NCI-H2227 (cell line): ENCODE measurements around the gene SLC46A3.
"Not testable (repeated sequence)": the region's sequence is repeated elsewhere in the genome, so short reads cannot be mapped to it uniquely, and the experiment has no call there.

Experiments
- DNase-seq: peaks from one replicate; lab custom pipeline; 2025; ENCODE audit not compliant: unreplicated experiment; lab: John Stamatoyannopoulos, UW

Gene SLC46A3, protein sequence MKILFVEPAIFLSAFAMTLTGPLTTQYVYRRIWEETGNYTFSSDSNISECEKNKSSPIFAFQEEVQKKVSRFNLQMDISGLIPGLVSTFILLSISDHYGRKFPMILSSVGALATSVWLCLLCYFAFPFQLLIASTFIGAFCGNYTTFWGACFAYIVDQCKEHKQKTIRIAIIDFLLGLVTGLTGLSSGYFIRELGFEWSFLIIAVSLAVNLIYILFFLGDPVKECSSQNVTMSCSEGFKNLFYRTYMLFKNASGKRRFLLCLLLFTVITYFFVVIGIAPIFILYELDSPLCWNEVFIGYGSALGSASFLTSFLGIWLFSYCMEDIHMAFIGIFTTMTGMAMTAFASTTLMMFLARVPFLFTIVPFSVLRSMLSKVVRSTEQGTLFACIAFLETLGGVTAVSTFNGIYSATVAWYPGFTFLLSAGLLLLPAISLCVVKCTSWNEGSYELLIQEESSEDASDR

DNA sequence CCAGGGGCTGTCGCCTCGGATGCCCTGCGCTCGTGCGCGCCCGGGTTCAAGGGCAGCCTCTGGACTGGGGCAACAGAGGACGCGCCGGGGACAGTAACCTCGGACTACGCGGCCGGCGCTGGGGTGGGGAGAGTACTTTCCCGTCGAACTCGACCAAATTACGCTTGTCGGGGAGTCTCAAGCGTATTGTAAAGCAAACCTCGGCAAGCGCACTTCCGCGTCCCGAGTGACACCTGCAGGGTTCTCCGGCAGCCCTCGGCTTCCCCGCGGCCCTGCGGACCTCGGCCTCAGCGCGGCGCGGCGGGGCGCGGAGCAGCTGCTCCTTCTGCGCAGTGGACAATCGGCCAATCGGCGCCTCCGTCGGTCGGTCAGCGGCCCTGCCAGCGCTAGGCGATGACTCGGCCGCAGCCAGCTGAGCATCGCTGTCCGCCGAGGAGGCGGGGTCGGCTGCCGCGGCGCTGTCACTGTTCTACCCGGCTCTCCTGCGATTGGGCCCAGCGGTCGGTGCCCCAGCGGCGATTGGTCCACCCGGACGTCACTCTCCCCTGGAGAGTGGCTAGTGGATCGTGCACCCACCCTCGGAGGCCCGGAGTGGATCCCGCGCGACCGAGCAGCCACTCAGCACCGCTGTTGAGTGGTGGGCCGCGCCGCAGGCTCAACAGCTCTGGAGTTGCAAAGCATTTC is at the start of gene SLC46A3:
SLC46A3 (minus strand) TSS at position 428 of the 684 bp plus-strand sequence. CDS start 972 bp downstream, outside the sequence.
- peak; percentile 88 for DNase-seq

DNA sequence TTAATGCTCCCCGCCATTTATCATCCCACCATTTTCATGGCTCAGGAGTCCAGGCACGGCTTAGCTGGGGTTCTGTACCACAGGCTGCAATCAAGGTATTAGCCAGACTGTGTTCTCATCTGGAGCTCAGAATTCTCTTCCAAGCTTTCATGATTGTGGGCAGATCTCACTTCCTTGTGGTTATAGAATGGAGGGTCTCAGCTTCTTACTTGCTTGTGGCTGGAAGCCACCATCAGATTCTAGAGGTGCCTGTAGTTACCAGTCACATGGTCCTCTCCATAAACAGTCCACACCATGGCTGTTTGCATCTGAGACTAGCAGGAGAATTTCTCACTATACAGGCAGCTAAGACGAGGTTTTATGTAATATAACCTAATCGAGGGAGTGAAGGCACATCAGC is 45.1 kb upstream of the SLC46A3 start:
- no peak for DNase-seq

DNA sequence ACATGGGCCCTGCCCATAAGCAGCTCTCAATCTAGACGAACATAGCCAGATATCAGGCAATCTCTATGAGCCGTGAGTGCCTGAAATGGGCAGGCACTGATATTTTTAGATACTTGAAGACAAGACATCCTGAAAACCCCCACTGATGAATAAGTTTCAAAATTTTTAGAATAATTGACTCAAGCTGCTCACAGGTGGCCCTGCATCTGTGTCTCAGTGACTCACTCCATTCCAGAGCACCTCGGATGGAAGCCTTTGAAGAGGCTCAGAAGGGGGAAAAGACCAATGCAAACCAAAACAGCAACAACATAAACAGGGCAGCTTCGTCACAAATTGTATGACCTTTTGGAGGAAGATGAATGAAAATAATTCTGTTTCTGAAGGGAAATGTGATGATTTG is 42.8 kb upstream of the SLC46A3 start:
- DNase-seq, result no peak

DNA sequence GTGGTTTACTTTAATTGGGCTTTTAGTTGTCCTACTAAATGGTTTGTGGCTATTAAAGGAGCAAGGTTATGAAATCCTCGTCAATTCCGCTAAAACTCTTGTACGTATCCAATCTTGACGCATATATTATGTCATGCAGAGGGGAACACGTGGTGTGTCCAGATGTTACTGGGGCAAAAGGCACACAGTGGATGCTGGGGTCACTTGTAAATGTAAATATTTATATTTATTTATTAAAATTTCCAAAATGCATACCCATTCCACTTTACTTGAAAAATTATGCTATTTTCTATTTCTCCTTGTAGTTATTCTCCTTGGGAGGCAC is 36.7 kb upstream of the SLC46A3 start:
- DNase-seq, result no peak

DNA sequence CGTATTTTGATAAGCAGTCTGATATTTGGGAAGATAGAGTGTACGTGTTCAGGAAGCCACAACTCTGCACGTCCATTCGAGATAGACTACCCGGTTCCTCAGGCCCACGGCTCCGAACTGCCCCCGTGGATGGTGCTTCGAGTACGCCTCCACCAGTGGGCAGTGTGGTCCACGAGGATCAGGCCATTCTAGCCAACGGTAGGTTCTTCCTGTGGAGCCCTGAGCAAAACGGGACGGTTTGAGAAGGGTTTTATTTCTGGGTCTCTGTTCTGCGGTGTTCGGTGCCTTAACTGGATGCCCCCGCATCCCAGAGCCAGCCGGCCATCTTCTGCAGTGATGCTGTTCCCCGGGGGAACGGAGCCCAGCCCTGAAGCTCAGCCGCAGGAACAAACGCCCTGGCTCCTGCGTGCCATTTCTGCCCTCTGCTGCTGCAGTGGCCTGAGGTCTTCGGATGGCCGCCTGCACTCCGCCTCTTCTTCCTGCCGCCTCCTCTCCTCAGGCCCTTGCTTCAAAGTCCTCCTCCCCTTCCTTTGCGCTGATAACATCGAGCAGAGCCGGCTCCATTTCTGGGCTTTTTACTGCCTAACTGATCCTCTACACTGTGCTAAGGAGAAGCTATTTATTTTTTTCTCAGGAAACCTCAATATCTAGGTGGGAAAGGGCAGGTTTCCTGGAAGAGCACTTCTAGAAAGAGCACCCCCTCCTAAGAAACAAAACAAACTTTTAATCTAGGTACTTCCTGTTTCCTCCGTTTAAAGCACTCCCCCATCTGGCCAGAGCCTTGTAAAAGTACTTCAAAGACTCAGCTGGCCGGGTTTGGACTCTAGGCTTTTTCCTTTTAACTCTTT is 36.2 kb upstream of the SLC46A3 start:
- DNase-seq, result peak; percentile 9

DNA sequence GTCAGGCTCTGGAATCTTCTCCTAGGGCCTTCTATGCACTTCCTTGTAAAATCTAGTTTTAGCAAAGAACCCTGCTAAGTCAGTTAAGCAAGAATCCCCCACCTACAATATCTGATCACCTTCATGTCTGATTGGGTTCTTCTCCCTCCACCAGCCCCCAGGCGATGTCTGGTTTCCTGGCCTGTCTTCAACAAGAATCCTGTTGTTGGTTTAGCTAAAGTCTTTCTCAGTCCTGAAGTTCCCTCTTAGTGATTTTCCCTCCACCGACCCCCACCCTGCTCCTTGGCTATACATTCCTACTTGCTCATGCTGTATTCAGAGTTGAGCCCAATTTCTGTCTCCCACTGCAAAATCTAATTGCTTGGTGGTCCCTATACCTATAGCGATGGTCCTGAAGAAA is 35.2 kb upstream of the SLC46A3 start:
- DNase-seq, result no peak

DNA sequence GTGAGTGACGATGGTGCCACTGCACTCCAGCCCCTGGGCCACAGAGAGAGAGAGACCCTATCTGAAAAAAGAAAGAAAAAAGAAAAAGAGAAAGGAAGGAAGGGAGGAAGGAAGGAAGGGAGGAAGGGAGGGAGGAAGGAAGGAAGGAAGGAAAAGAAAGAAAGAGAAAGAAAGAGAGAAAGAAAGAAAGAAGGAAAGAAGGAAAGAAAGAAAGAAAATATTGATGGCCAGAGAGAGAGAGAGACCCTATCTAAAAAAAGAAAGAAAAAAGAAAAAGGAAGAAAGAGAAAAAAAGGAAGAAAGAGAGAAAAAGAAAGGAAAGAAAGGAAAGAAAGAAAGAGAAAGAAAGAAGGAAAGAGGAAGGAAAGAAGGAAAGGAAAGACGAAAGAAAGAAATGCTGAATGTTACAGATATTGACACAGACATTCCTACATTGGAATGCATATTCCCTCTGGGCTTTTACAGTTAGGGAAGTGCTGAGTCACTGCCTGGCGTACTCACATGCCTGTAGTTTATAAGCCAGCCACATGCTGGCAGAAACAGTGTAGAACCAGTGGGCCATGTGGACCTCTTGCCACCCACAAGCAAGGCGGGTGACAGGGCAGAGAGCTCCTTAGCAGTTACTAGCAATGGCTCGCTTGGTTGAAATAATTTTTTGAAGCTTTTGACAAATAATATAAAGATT is 34.6 kb upstream of the SLC46A3 start:
- DNase-seq, result no peak

DNA sequence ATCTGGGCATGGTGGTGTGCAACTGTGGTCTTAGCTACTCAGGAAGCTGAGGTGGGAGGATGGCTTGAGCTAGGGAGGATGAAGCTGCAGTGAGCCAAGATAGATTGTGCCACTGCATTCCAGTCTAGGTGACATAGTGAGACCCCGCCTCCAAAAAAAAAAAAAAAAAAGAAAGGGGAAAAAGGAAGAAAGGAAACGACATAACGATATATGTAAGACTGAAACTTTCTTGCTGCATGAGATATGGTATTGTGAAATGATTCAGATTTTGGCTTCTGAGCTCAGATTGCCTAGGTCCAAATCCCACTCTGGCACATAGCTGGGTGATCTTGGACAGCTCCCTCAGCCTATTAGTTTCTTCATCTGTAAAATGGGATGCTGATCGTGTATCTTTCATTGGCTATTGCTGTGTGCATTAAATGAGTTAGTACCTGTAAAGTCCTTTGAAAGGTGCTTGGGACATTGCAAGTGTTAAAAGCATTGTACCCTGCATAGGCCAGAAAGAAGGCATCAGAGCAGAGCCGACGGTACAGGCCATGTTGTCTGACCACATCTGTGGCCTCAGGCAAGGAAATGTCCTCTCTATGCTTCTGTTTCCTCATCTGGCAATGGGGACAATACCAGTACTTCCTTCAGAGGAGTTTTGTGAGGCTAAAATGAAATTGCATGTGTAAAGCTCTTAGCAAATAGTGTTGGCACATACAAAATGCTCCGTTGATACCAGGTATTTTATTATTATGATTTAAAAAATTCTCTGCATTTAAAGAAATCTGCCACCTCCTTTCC is 32.6 kb upstream of the SLC46A3 start:
- DNase-seq, result no peak

DNA sequence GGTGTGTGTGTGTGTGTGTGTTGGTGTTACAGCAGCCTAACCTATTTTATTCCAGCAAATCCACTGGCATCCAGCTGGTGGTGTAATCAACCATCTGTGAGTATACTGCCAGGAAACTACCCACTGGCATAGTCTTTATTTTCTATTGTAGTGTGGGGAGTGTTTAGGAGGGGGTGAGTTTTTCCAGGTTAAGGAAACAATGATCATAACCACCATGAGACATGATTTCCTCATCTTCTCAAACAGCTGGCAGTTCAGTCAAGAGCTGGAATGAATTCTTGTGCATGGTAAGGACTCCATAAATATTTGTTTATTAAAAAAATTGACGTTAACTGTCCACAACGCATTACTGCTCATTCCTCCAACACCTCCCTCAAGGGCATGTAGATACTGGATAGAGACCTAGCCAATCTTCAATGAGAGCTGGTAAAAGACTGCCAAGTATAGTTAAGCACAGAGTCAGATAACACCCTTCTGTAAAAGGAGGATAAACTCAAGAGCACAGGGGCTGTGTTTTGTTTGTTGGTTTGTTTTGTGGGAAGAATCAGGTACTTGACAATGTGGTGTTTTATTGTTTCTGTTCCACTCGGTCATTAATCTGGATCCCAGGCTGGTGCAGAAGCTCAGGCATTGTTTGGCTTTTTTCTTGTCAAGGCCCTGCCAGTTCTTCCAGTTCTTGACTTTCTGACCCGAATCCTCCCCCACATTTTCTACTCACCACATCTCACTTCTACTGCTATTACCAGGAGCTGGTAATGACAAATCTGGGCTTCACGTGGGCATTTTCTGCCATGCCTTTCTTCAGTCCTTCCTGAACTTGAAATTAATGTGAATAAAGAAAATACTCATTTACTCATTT is 31.6 kb upstream of the SLC46A3 start:
- DNase-seq, result no peak

DNA sequence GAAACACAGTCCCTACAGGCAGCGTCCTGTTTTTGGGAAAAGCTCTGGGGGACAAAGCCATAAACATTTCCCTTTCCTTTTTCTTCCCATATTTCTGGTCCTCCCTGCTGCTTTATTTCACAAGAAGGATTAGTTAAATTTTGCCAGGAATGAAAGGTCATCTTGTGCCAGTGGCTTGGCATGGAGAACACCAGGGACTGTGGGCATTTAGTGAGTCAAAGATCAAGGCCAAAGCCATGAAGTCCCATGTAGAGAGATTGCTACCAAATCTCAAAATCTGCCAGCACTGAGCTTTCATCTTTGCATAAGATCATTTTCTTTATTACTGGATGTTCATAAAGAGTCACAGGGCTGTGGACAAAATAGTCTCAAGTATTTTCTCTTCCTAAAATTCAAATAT is 29.1 kb upstream of the SLC46A3 start:
- DNase-seq, result no peak

DNA sequence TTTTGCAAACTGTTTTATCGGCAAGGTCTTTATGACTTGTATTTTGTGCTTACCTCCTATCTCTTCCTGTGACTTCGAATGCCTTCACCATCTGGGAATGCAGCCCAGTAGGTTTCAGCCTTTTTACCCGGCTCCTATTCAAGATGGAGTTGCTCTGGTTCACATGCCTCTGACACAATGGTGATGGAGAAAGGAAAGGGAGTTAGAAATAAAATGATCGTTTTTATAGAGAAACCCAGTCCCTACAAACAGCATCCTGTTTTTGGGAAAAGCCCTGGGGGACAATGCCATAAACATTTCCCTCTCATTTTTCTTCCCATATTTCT is 27.5 kb upstream of the SLC46A3 start:
- no peak for DNase-seq

DNA sequence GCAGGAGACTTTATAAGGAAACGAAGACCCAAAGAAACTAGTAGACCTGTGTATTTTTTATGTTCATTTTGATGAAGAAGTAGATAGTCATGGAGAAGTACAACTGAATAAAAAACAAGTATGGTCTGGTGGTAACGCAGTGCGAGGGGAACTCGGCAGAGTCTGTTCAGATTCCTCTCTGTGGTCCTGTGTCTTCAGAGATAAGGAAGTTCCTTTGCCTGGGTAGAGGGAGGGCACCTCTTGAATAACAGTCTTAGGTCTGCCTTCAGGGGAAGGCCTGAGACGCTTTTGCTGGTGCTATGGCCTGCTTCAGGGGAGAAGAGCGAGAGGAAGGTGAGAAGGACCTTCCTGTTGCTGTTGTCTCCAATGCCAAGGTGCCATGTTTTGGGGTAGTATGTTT is 25.9 kb upstream of the SLC46A3 start:
- no peak for DNase-seq

DNA sequence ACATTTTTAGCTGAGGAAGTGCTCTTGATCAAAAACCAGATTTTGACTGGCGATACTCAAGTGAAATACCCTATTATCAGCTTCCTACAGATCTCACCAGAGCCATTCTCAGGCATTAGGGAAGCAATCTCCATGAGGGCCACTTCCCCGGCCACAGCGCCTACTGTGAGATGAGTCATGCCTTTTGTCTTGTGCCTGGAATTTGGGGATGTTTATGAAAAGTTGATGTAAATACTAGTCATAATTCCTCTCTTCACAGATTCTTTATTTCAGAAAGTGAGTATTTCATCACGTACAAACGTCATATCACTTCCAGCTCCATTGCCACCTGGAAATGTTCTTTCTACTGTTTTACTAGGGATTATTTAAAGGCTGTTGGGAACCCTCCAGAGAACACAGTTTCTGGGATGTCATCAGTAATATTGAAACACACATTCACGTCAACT is 25.3 kb upstream of the SLC46A3 start:
- no peak for DNase-seq

DNA sequence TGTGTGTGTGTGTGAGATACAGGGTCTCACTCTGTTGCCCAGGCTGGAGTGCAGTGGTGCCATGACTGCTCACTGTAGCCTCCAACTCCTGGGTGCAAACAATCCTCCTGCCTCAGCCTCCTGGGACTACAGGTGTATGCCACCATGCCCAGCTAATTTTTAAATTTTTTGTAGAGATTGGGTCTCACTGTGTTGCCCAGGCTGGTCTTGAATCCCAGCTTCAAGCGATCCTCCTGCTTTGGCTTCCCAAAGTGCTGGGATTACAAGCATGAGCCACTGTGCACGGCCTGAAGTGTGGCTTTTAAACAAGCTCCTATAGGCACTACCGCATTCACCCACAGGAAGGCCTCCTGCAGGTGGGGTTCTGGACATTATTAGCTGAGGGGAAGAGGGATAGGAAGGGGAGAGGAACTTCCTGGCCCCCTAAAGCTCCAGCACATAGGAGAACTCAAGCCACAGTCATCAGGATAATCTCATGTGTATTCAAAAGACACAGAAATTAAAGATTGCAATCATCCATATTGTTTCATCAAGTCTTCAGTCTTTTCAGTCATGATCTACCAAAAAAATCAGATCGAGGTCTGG is 24.8 kb upstream of the SLC46A3 start:
- no peak for DNase-seq

DNA sequence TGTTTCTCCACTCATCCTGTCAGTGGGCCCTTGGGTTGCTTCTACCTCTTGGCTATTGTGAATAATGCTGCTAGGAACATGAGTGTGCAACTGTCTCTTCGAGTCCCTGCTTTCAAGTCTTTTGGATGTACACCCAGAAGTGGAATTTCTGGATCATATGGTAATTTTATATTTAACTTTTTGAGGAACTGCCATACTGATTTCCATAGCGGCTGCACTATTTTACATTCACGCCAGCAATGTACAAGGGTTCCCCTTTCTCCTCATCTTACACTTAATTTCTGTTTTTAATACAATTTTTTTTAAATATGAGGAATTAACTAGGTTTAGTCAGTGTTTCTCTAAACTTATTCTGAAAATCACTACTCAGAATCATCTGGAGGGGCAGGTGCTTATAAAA is 24.2 kb upstream of the SLC46A3 start:
- DNase-seq, result no peak

DNA sequence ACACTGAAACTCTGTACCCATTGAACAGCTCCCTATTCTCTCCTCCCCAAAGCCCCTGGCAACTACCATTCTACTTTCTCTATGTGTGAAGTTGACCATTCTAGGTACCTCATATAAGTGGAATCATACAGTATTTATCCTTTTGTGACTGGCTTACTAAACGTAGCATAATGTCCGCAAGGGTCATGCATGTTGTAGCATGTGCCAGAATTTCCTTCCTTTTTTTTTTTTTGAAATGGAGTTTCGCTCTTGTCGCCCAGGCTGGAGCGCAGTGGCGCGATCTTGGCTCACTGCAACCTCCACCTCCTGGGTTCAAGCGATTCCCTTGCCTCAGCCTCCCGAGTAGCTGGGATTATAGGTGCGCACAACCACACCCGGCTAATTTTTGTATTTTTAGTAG is 23.7 kb upstream of the SLC46A3 start:
- not testable (repeated sequence) for DNase-seq

DNA sequence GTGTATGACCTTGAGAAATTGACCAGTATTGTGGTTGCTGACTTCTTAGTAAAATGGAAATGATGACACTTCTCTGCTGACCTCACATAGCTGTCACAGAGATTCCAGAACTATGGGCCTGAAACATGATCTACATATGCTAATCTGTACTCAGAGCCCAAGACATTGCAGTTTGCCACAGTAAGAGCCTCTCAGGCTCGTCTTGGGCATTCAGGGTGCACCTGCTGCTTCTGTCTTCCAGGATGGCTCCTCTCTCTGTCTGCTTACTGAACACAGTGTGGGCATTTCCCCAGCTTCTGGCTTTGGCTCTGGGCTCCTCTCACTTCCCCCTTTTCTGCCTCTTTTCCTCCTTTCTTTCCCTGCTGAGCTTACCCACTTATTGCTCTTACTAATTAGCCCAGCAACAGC is 22.3 kb upstream of the SLC46A3 start:
- DNase-seq, result no peak

DNA sequence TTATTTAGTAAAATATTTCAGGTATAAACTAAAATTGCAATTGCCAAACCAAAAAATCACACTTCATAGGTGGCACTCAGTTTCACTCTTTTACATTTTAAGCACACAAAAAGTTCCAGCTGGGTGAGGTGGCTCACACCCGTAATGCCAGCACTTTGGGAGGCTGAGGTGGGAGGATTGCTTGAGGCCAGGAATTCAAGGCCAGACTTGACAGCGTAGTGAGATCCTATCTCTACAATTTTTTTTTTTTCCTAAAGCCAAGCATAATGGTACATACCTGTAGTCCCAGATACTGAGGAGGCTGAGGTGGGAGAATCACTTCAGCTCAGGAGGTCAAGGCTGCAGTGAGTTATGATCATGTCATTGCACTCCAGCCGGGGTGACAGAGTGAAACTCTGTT is 20.6 kb upstream of the SLC46A3 start:
- DNase-seq, result no peak

DNA sequence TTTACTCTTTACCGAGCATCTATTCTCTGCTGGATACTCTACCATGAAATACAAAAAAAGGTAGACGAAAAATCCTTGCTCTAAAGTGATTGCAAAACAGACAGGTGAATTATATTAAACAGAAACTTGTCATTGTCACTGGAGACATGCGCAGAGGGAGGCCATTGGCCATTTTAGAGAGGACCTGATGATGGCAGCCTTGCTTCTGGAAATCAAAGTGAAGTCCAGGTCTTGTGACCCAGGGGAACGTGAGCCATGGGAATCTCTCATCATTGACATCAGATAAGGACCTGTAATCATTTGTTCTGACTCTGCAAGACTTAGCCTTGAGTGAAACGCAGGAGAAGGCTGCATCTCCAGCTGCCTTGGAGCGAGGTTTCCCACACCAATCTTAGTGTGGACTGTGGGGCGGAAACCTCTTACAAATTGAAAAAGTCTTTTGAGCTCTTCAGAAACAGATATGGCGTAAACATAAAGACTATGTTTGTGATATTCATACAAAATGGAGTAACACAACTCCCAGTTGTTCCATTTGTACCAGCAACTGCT is 16.8 kb upstream of the SLC46A3 start:
- no peak for DNase-seq
